Ureter (tissue), 1 donor: Measurements from ENCODE around the gene PLXDC1. TPM values are rescaled to one million over a fixed set of nuclear protein-coding genes. Genes with fewer than 3 reads are reported as not detected.
"Not testable (repeated sequence)": the region's sequence is repeated elsewhere in the genome, so short reads cannot be mapped to it uniquely, and the experiment has no call there.

ENCODE experiments used
- DNase-seq: peaks from one replicate; pipeline ENCODE4 v3.0.0-alpha.2; 2020; ENCODE audit warnings: low spot score
- total RNA-seq: library from RNA; stranded (reverse); gene quantifications from one replicate; pipeline ENCODE4 v1.2.4, GENCODE V29; 2023
- donor health status: DM: yes; HTN: yes; CAD: no.

Gene PLXDC1
- total RNA-seq, 1 donor from 2014 or later, result 13.0 TPM

DNA sequence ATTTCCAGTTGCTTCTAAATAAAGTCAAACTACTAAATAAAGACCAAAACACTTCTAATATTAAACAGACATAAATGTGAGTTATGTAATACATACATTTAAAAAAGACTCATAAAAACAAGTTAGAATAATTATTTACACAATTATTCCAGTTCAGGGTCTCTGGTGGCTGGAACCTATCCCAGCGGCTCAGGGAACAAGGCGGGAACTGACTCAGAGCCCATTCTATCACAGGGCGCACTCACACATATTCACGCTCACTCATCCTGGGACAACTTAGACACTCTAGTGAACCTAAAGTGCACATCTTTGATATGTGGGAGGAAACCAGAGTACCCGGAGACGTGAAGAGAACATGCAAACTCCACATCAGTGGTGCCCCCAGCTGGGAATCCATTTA, 25.0 kb downstream of the PLXDC1 start:
- no peak for DNase-seq

GRCh38 chr17:39125143-39125875, 26.1 kb downstream of the PLXDC1 start:
- no peak for DNase-seq

- no peak for DNase-seq
Measured at GRCh38 chr17:39123627-39124026, 27.8 kb downstream of the PLXDC1 start.

- no peak for DNase-seq
Measured at GRCh38 chr17:39122991-39123390, 28.4 kb downstream of the PLXDC1 start.

DNA sequence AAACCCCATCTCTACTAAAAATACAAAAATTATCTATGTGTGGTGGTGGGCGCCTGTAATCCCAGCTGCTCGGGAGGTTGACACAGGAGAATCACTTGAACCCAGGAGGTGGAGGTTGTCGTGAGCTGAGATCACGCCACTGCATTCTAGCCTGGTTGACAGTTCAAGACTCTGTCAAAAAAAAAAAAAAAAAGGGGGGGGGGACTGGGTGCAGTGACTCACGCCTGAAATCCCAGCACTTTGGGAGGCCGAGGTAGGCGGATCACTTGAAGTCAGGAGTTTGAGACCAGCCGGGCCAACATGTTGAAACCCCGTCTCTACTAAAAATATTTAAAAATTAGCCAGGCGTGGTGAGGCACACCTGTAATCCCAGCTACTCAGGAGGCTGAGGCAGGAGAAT, 29.5 kb downstream of the PLXDC1 start:
- not testable (repeated sequence) for DNase-seq

DNA sequence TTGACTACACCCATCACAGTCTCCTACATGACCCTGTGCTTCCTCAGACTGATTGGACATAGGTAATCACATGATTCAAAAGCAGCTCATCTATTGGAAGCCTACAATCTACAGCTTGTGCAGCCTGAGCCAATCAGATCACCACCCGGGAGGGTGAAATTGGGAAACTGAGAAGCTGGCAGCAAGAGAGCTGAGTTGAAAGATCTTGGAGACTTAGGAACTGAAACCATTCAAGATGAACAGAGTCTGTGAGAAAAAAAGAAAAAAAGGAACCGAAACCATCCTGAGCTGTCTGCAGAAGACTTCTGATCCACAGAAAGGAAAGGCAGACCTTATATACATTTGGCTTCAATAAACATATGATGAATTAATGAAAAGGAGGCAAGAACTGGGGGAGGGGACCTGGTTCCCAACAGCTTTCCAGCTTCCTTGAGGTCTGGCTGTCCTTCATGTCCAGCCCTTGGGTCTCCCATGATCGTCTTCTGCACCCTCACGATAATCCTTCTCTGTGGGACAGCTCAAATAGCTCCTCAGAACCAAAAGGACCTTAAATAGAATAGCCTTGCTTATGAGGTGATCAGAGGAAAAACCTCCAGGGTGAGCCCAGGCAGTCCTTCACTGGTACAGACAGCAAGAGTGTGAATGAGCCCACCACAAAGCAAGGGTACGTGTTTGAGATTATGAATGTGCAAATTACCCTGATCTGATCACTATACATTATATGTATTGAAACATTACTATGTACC, 32.6 kb downstream of the PLXDC1 start:
- no peak for DNase-seq

DNA sequence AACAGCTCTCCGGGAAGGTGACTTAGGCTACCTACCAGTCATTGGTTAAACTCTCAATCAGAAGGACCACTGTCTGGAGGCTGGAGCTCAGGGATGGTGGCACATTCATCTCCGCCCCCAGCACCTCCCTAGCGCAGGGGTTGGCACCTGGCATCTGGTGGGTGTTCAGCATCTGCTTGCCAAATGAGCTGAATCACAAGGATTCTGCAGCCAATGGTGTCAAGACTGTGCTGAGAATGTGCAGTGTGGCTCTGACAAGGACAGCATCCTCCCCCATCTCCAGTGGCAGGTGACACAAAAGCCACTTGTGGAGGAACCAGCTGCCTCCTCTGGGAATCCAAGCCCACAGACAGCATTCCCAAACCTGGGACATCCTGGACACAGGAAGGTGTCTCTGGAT, 35.2 kb downstream of the PLXDC1 start:
- DNase-seq, result no peak

- DNase-seq, result no peak
Measured at GRCh38 chr17:39115135-39115534, 36.3 kb downstream of the PLXDC1 start.

- DNase-seq, result no peak
Measured at GRCh38 chr17:39114723-39115122, 36.7 kb downstream of the PLXDC1 start.

- DNase-seq, result no peak
Measured at GRCh38 chr17:39113871-39114270, 37.6 kb downstream of the PLXDC1 start.

DNA sequence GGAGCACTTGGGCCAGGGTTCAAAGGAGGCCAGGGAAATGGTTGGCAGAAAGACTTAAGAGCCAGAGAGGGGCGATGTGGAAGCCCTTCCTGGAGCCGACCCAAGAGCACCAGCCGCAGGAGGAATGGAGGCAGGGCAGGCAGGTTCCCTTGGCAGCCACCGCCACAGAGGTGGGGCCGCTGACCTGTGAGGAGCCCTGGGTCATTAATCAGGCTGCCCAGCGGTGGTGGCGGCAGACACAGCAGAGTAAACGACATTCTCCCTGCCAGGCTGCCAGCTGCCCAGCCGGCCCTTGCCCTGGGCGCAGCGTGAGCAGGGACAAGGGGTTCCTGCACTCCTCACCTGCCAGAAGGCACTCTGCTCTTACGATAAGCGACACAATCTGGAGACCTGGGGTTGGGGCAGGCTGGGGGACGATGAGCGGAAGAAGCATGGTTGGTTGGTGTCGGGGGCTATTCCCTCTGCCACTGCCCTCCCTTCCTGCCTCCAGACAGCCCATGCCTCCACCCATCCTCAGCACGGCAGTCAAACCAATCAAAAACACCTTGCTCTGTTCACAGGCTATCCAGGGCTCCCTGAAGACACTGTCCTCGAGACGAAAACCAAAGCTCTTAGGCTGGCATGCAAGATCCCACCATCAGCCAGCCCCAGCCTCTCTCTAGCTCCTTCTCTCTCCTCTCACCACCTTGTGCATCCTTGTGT, 40.9 kb downstream of the PLXDC1 start:
- DNase-seq, result no peak

DNA sequence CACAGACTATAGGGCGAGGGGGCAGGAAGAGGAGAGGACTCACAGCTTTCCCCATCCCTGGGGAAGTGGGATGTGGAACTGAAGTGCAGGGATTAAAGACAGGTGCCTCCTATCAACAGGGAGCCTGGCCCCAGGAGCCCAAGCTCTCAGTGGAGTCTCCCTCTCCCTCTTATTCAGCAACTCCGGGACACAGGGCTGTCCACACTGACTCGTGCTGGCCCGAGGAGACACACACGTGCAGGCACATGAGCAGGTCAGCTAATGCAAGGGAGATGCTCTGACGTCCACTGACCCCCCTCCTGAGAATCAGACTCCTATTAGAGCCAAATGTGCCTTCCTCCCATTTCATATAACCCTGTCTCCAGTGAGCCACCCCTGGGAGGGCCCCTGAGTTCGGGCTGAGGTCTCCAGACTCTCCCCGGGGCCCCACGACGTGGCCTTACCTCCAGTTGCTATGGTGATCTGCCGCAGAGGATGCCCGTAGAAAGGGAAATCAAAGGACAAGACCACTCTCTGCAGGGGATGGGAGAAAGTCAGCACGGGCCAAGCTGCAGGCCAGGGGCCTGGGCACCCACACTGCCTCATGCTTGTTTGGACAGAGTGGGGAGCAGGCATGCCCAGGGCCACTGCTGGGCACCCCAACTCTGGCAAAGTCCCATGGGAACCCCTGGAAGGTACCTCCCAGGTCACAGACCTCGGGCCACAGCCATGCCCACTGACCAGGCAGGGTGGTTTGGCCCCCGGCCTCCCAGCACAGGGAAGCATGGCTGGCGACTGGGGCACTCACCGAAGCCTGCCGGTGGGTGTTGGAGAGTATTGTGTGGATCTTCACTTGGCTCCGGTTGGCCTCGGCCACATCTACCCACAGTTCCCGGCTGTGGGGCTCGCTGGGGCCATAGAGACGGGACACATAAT, 42.7 kb downstream of the PLXDC1 start:
- DNase-seq, result no peak

- DNase-seq, result no peak
Measured at GRCh38 chr17:39107973-39108372, 43.5 kb downstream of the PLXDC1 start.

DNA sequence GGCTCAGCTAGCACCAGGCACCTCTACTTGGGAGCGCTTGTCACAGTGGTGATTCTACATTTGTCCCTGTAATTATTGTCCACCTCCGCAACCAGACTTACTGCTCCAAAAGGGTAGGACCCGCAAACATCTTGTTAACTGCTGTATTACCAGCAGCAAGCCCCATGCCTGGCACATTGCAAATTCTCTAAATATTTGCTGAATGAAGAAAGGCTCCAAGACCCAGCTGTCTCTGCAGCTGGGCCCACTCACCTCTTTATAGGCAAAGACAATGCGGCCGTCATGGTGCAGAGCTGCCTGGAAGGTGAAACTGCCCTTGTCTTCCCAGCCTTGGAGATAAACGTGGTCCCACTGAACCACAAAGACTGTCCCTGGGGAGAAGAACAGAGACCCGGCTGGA, 44.3 kb downstream of the PLXDC1 start:
- no peak for DNase-seq

DNA sequence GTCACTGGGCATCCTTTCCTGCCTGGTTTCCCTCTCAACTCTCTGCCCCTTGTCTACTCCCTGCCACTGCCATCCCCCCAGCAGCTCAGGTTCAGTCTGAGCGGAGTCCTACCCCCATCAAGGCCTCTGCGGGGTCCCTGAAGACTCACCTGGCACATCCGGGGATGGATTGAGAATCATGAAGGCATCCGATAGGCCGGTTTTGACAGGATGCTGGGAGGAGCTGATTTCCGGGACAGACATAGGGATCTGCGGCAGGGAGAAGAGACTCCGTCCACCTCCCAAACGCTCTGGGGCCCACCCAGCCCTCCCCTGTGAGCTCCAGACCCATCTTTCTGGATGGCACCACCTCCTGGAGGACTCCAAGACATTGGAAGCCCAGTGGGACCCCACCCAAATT, 45.7 kb downstream of the PLXDC1 start:
- no peak for DNase-seq

DNA sequence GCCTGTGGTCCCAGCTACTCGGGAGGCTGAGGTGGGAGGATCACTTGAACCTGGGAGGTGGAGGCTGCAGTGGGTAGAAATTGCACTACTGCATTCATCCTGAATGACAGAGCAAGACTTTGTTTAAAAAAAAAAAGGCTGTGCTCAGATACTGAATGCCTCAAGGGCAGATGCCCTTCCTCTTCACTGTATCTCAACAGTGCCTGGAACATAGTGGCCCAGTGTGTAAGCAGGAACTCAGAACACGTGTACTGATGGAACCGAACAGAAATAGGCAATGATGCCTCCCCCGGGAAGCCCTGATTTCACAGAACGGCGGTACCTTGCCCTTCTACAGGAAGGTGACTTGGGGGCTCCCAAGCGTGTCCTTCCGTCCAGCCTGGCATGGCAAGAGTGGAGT, 46.8 kb downstream of the PLXDC1 start:
- no peak for DNase-seq

DNA sequence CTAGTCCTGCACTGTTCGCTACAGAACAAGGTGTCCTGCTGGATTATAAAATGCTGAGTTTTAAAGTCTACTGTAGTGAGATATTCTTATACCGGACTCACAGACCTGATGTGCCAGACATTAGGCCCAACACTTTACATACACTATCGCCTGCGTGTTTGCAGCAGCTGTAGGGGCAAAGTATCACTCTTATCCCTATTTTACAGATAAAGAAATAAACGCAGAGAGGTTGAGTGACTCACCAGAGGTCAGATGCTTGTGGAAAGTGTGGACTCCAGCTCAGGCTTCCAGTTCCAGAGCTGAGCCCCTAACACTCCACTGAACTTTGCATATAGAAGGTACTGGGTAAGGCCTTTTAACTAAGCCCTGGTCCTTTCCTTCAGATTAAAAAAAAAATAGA, 47.4 kb downstream of the PLXDC1 start:
- DNase-seq, result no peak

DNA sequence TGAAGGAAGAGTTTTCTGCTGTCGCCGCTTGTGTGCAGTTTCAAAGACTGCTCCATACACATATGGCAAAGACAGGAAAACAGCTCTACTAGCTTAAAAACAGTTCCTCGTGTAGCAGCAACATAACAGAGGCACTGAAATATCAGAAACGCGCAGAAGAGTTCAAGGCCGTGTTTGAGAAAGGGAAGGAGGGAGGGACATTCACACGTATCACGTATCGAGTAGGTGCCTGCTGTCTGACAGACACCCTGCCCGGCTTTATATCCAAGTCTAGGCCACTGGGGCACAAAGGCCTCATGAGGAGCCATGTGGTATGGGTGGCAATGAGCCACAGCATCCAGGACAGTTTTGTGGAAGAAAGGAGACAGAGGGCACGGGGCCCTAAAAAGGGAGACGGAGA, 50.3 kb downstream of the PLXDC1 start:
- no peak for DNase-seq

DNA sequence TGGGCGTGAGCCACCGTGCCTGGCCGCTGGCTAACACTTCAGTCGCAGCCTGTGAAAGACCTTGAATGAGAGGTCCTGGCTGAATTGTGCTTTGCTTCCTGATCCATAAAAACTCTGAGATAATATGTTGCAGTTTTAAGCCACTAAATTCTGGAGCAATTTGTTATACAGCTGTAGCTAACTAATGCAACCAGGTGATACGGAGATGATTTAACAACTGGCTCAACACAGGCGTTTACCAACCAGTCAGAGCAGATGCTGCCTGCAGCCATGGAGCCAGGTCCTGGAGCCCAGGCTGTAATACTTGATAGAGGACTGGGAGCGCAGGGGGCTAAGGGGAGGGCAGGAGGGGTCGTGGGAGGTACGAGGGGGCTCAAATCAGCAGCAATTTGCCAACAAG, 50.9 kb downstream of the PLXDC1 start:
- no peak for DNase-seq

- peak; percentile 60 for DNase-seq
Measured at GRCh38 chr17:39099663-39100286, 51.7 kb downstream of the PLXDC1 start.

DNA sequence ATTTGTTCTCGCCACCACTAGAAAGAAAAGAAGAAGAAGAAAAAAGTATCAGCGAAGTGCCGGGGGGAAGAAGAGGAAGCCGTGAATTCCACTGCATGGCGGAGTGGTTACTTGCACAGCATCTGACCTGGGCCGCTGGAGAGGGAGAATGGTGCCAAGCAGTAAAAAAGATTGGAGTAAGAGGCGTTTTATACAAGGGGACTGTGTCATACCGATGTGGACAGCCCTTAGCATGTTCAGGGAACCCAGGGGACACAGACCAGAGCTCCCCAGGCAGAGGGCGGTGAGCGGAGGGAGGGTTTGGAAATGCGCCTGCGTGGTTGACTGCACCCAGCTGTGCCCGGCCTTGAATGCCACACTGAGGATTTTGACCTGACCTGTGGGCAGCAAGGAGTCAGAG, 52.8 kb downstream of the PLXDC1 start:
- DNase-seq, result no peak
